Measurements from ENCODE around the gene IMPA2. TPM values are rescaled to one million over a fixed set of nuclear protein-coding genes. Genes with fewer than 3 reads are reported as not detected.
A peak's percentile ranks its signal among the peaks of the same experiment; 100 is the strongest.

Gene IMPA2
- total and polyA plus RNA-seq, 2 donors (not counting 1 experiment from before 2014, with no cell fraction given), result 3.8 to 23.0 TPM

GRCh38 chr18:12056034-12056883 is 75.0 kb downstream of the IMPA2 start:
- Histone ChIP-seq H2AFZ (ENCODE audit: low read length) (peak overlapping the region; percentile 33), H3K9ac (ENCODE audit: insufficient read depth, low read length) (no peak overlapping the region), H3K27ac (ENCODE audit: insufficient read depth, low read length) (no peak overlapping the region), H3K79me2 (ENCODE audit: control insufficient read depth, insufficient read depth, low read length) (no peaks in the 10 kb centered on the region), H4K20me1 (ENCODE audit: control insufficient read depth, extremely low read depth, insufficient read depth, low read length) (no peaks in the 10 kb centered on the region), H3K4me1 (ENCODE audit: control insufficient read depth, extremely low read depth, insufficient read depth, low read length) (no peaks in the 10 kb centered on the region), H3K27me3 (ENCODE audit: control insufficient read depth, insufficient read depth, low read length) (no peaks in the 10 kb centered on the region), H3K4me2 (ENCODE audit: extremely low read depth, insufficient read depth, low read length) (no peak overlapping the region), H3K9me3 (ENCODE audit: control insufficient read depth, insufficient read depth, low read depth, low read length) (no peaks in the 10 kb centered on the region), H3K36me3 (ENCODE audit: control insufficient read depth, insufficient read depth, low read length) (no peaks in the 10 kb centered on the region), H3K4me3 (replicated peaks in 1 of 4; ENCODE audit: control extremely low read depth in 1 of 4, insufficient read depth in 1 of 4, low read depth in 3 of 4, low read length in 4 of 4) (no peak overlapping the region)
- DNase-seq (ENCODE audit: low read depth in 2 of 2), result no peak
- TF ChIP-seq CTCF (conservative IDR thresholded peaks at IDR 0.05 in 1 of 2, IDR thresholded peaks at IDR 0.05 in 1 of 2; ENCODE audit: low read depth in 1 of 2, low read length in 2 of 2), result no peak
- TF ChIP-seq EZH2 (IDR thresholded peaks at IDR 0.05; ENCODE audit: low read length, missing control alignments), result no peak

- Histone ChIP-seq H3K36me3 (ENCODE audit: control insufficient read depth, insufficient read depth, low read length) (no peaks in the 10 kb centered on the region), H3K79me2 (ENCODE audit: control insufficient read depth, insufficient read depth, low read length) (no peaks in the 10 kb centered on the region), H3K4me3 (replicated peaks in 1 of 4; ENCODE audit: control extremely low read depth in 1 of 4, insufficient read depth in 1 of 4, low read depth in 3 of 4, low read length in 4 of 4) (no peak overlapping the region), H3K27me3 (ENCODE audit: control insufficient read depth, insufficient read depth, low read length) (no peaks in the 10 kb centered on the region), H3K9me3 (ENCODE audit: control insufficient read depth, insufficient read depth, low read depth, low read length) (no peaks in the 10 kb centered on the region), H3K9ac (ENCODE audit: insufficient read depth, low read length) (no peak overlapping the region), H2AFZ (ENCODE audit: low read length) (no peak overlapping the region), H3K4me2 (ENCODE audit: extremely low read depth, insufficient read depth, low read length) (no peak overlapping the region), H3K27ac (ENCODE audit: insufficient read depth, low read length) (no peak overlapping the region), H3K4me1 (ENCODE audit: control insufficient read depth, extremely low read depth, insufficient read depth, low read length) (no peaks in the 10 kb centered on the region), H4K20me1 (ENCODE audit: control insufficient read depth, extremely low read depth, insufficient read depth, low read length) (no peaks in the 10 kb centered on the region)
- TF ChIP-seq CTCF (conservative IDR thresholded peaks at IDR 0.05 in 1 of 2, IDR thresholded peaks at IDR 0.05 in 1 of 2; ENCODE audit: low read depth in 1 of 2, low read length in 2 of 2), result no peak
- TF ChIP-seq EZH2 (IDR thresholded peaks at IDR 0.05; ENCODE audit: low read length, missing control alignments), result no peak
- DNase-seq (ENCODE audit: low read depth in 2 of 2), result no peak
Observed at GRCh38 chr18:12056884-12057402, 75.6 kb downstream of the IMPA2 start.

- Histone ChIP-seq H3K4me1 (ENCODE audit: control insufficient read depth, extremely low read depth, insufficient read depth, low read length) (no peaks in the 10 kb centered on the region), H3K27me3 (ENCODE audit: control insufficient read depth, insufficient read depth, low read length) (no peaks in the 10 kb centered on the region), H2AFZ (ENCODE audit: low read length) (no peak overlapping the region), H3K79me2 (ENCODE audit: control insufficient read depth, insufficient read depth, low read length) (no peaks in the 10 kb centered on the region), H4K20me1 (ENCODE audit: control insufficient read depth, extremely low read depth, insufficient read depth, low read length) (no peaks in the 10 kb centered on the region), H3K36me3 (ENCODE audit: control insufficient read depth, insufficient read depth, low read length) (no peaks in the 10 kb centered on the region), H3K27ac (ENCODE audit: insufficient read depth, low read length) (no peak overlapping the region), H3K9ac (ENCODE audit: insufficient read depth, low read length) (no peak overlapping the region), H3K4me2 (ENCODE audit: extremely low read depth, insufficient read depth, low read length) (no peak overlapping the region), H3K9me3 (ENCODE audit: control insufficient read depth, insufficient read depth, low read depth, low read length) (no peaks in the 10 kb centered on the region), H3K4me3 (replicated peaks in 1 of 4; ENCODE audit: control extremely low read depth in 1 of 4, insufficient read depth in 1 of 4, low read depth in 3 of 4, low read length in 4 of 4) (no peak overlapping the region)
- no peak for DNase-seq (ENCODE audit: low read depth in 2 of 2)
- TF ChIP-seq EZH2 (IDR thresholded peaks at IDR 0.05; ENCODE audit: low read length, missing control alignments) (no peak), CTCF (conservative IDR thresholded peaks at IDR 0.05 in 1 of 2, IDR thresholded peaks at IDR 0.05 in 1 of 2; ENCODE audit: low read depth in 1 of 2, low read length in 2 of 2) (no peak)
Observed at GRCh38 chr18:12057419-12058039, 76.2 kb downstream of the IMPA2 start.

Measured in fibroblast of lung (primary cell).